Heart right ventricle (tissue), 16 donors: Measurements from ENCODE around the gene RNF123. TPM values are rescaled to one million over a fixed set of nuclear protein-coding genes. Genes with fewer than 3 reads are reported as not detected.

Source experiments
- ATAC-seq, 8 donors: fragments of 200-7000 bp; cut with Tn5 transposase; one replicate each; pipeline ENCODE4 v1.9.1; 2020; ENCODE audit warnings: mild to moderate bottlenecking in 8 of 8, moderate library complexity in 8 of 8, moderate number of reproducible peaks in 1 of 8
- DNase-seq, 2 donors: peaks; one replicate each; pipeline ENCODE4 v3.0.0-alpha.2; 2020
- H3K27ac ChIP-seq, 10 donors: fragments of 200-600 bp; sonication (generic) in 2 of 10; one replicate each; pipeline versions ENCODE4 v1.5.0 to v1.8.0; 2020 to 2022; ENCODE audit warnings: mild to moderate bottlenecking in 3 of 10
- H3K27me3 ChIP-seq, 7 donors: fragments of 200-600 bp; one replicate each; pipeline ENCODE4 v1.8.0; 2021 to 2022; ENCODE audit warnings: mild to moderate bottlenecking in 2 of 7
- H3K36me3 ChIP-seq, 9 donors: fragments of 200-600 bp; sonication (generic) in 1 of 9; one replicate each; pipeline versions ENCODE4 v1.5.0 to v1.8.0; 2020 to 2022; ENCODE audit warnings: mild to moderate bottlenecking in 2 of 9
- H3K4me1 ChIP-seq, 9 donors: fragments of 200-600 bp; sonication (generic) in 1 of 9; one replicate each; pipeline versions ENCODE4 v1.5.0 to v1.8.0; 2020 to 2022; ENCODE audit warnings: mild to moderate bottlenecking in 4 of 9
- H3K4me3 ChIP-seq, 10 donors: fragments of 200-600 bp; sonication (generic) in 2 of 10; one replicate each; pipeline versions ENCODE4 v1.5.0 to v1.8.0; 2020 to 2022; ENCODE audit warnings: mild to moderate bottlenecking in 7 of 10, moderate library complexity in 2 of 10
- H3K9me3 ChIP-seq, 11 donors: fragments of 200-600 bp in 10 of 11; sonication (generic) in 2 of 11; one replicate each; pipeline versions ENCODE4 v1.5.0 to v1.8.0; 2013 to 2022; ENCODE audit warnings: mild to moderate bottlenecking in 2 of 11, control low read depth in 1 of 11, moderate library complexity in 1 of 11
- WGBS, 2 donors: extraction: QIAGEN DNeasy Blood & Tissue Kit; methylation state at CpG; one replicate each; pipeline ENCODE4 v1.1.7; 2013; ENCODE audit warnings: inconsistent platforms in 1 of 2; 5-methylcytosine and 5-hydroxymethylcytosine counted together
- intact Hi-C, 10 donors: fragments of 100-400 bp; cut with DNase I; formaldehyde crosslinking; loops; one replicate each; pipeline versions ENCODE4 v1.11.1 to v1.14.2; 2022
- polyA plus RNA-seq, 2 donors: library from polyadenylated mRNA; stranded (reverse); fragments of 200-250 nt; gene quantifications; one replicate each; pipeline ENCODE4 v1.2.3, GENCODE V29; 2013
- total RNA-seq, 10 donors: library from RNA; stranded (reverse); fragmentation: NEBNext Ultra II Directional in 3 of 10; extraction: Animal tissue kit (Norgen Biotek cat#: 25700) in 3 of 10; gene quantifications; one replicate each; pipeline versions ENCODE4 v1.2.1 to v1.2.4, GENCODE V29; 2021 to 2023
- TF ChIP-seq, protein P1 (sequence below), 9 donors: fragments of 200-600 bp; sonication (generic) in 2 of 9; IDR thresholded peaks; one replicate each; pipeline versions ENCODE4 v1.5.0 to v1.8.0; 2021 to 2022; ENCODE audit warnings: antibody characterized with exemption in 9 of 9, mild to moderate bottlenecking in 5 of 9, moderate library complexity in 1 of 9
- donor health status: Arrhythmogenic right ventricular cardiomyopathy.
- donor health status: ischemic (EF 13 %, LVEDD 7.1; RV severe dilation, severe dysfunction).
- donor health status: healthy with polysubstance abuse.
- donor health status: DM: no; HTN: yes; CAD: no.
- donor health status: DM: no; HTN: no; CAD: no.
- donor health status: ischemic (EF 25% LVEDD 6.9; RV normal size, moderate dysfunction).
- donor health status: ischemic (EF 25% LVEDD 5.7; RV mildly dilated, moderate dysfunction).
- donor health status: healthy.
- donor health status: DM: yes; HTN: yes; CAD: no.
- donor health status: Ischemic cardiomyopathy.
- donor health status: ischemic (EF 35%, LVEDD 5.7; RV mildly dilated, moderate dysfunction).
- donor health status: nonischemic (EF 11% LVEDD 7.7; RV severe dilation, severe dysfunction).
- donor health status: DM: yes; HTN: yes; CAD: no.
- donor health status: PGD.
- donor health status: ischemic (EF 29% LVEDD 5.4; RV normal size, mild dysfunction).
- donor health status: nonischemic (EF 23%, LVEDD 6.1; RV moderate dilation, normal function).

The RNF123 gene
- total and polyA plus RNA-seq, 12 donors: 23.6 to 61.8 (median 48.7) TPM

DNA sequence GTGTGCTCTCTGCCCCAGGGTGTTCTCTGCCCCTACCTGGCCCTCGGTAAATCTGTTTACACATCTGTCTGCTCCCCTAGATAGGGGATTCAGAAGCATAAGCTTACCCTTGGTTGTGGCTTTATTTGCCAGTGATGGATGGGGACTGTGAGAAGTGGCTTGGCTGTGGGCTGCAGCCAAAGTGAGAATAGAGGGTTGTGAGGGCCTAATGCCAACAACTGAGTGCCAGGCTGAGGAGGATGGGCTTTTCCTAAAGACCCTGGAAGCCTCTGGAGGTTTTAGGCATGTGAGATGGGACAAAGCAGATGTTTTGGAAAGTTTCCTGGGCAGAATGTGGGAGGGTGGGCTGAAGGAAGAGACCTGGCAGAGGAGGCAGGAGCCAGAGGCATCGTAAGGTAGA lies 30.6 kb upstream of the RNF123 start:
- no peaks in the 10 kb centered on the region for H3K27me3 ChIP-seq
- WGBS, 2 donors: 69 to 79% methylated on average over 2 of the region's 2 CpGs

GRCh38 chr3:49659756-49660155 lies 29.6 kb upstream of the RNF123 start:
- no peak overlapping the region for H3K4me3 ChIP-seq
- H3K4me1 ChIP-seq: no peaks in the 10 kb centered on the region
- H3K27me3 ChIP-seq: no peaks in the 10 kb centered on the region
- H3K27ac ChIP-seq: no peak overlapping the region
- WGBS, 2 donors: 58 to 69% methylated on average over 4 of the region's 4 CpGs
- no peaks in the 10 kb centered on the region for H3K9me3 ChIP-seq
- intact Hi-C loops: loop anchor here in 1 of 10 donors (5.0 kb wide), 1 partner anchor 97 kb away; no protein-coding TSS in a partner anchor
- ATAC-seq (no peak), DNase-seq (no peak)
- H3K36me3 ChIP-seq: no peaks in the 10 kb centered on the region
- TF ChIP-seq, protein P1, sequence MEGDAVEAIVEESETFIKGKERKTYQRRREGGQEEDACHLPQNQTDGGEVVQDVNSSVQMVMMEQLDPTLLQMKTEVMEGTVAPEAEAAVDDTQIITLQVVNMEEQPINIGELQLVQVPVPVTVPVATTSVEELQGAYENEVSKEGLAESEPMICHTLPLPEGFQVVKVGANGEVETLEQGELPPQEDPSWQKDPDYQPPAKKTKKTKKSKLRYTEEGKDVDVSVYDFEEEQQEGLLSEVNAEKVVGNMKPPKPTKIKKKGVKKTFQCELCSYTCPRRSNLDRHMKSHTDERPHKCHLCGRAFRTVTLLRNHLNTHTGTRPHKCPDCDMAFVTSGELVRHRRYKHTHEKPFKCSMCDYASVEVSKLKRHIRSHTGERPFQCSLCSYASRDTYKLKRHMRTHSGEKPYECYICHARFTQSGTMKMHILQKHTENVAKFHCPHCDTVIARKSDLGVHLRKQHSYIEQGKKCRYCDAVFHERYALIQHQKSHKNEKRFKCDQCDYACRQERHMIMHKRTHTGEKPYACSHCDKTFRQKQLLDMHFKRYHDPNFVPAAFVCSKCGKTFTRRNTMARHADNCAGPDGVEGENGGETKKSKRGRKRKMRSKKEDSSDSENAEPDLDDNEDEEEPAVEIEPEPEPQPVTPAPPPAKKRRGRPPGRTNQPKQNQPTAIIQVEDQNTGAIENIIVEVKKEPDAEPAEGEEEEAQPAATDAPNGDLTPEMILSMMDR (IDR thresholded peaks at IDR 0.05): no peak

More for the DNA sequence above, 30.6 kb upstream of the RNF123 start:
- H3K9me3 ChIP-seq: no peaks in the 10 kb centered on the region
- no peaks in the 10 kb centered on the region for H3K36me3 ChIP-seq
- intact Hi-C loops: loop anchor here in 1 of 10 donors (5.0 kb wide), 1 partner anchor 96 kb away; no protein-coding TSS in a partner anchor
- DNase-seq (no peak), ATAC-seq (no peak)
- no peak overlapping the region for H3K27ac ChIP-seq
- TF ChIP-seq, protein P1 (IDR thresholded peaks at IDR 0.05): no peak
- no peak overlapping the region for H3K4me3 ChIP-seq
- H3K4me1 ChIP-seq: no peaks in the 10 kb centered on the region

DNA sequence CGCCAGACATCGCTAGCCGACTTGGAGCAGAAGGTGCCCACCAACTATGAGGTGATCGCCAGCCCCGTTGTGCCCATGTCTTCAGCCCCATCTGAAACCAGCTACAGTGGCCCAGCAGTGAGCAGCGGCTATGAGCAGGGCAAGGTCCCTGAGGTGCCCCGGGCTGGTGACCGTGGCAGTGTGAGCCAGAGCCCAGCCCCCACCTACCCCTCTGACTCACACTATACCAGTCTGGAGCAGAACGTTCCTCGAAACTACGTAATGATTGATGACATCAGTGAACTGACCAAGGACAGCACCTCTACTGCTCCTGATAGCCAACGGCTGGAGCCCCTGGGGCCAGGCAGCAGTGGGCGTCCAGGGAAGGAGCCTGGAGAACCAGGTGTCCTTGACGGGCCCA lies 28.1 kb upstream of the RNF123 start:
- no peaks in the 10 kb centered on the region for H3K36me3 ChIP-seq
- 86 to 92% methylated on average over 14 of the region's 14 CpGs for WGBS, 2 donors
- peaks cover 0 to 9% (median 0%) of the 10 kb centered on the region in 9 donors for H3K4me1 ChIP-seq
- TF ChIP-seq, protein P1 (IDR thresholded peaks at IDR 0.05): no peak
- DNase-seq (no peak), ATAC-seq (no peak)
- H3K27me3 ChIP-seq: no peaks in the 10 kb centered on the region
- H3K27ac ChIP-seq: no peak overlapping the region
- intact Hi-C loops: no loop called here
- H3K9me3 ChIP-seq: no peaks in the 10 kb centered on the region
- H3K4me3 ChIP-seq: no peak overlapping the region

- H3K4me1 ChIP-seq: peaks cover 0 to 9% (median 0%) of the 10 kb centered on the region in 9 donors
- DNase-seq (no peak), ATAC-seq (no peak)
- H3K36me3 ChIP-seq: no peaks in the 10 kb centered on the region
- H3K9me3 ChIP-seq: no peaks in the 10 kb centered on the region
- H3K4me3 ChIP-seq: no peak overlapping the region
- H3K27me3 ChIP-seq: no peaks in the 10 kb centered on the region
- TF ChIP-seq, protein P1 (IDR thresholded peaks at IDR 0.05): no peak
- intact Hi-C loops: no loop called here
- no peak overlapping the region for H3K27ac ChIP-seq
- WGBS, 2 donors: 89 to 90% methylated on average over 22 of the region's 22 CpGs
Measured at GRCh38 chr3:49662021-49662420, 27.3 kb upstream of the RNF123 start.
